Stomach (tissue), 9 donors: ENCODE data around the gene GPR4. TPM values are rescaled to one million over a fixed set of nuclear protein-coding genes. Genes with fewer than 3 reads are reported as not detected.

ENCODE experiments used
- DNase-seq, 2 donors: peaks; one replicate each; pipeline versions ENCODE4 v3.0.0 to v3.0.0-alpha.2; 2013 to 2019
- H3K27ac ChIP-seq, 5 donors: fragments of 200-600 bp in 4 of 5; sonication (generic) in 4 of 5; one replicate each; pipeline ENCODE4 v1.5.1; 2013 to 2019; ENCODE audit warnings: mild to moderate bottlenecking in 1 of 5, moderate library complexity in 1 of 5
- H3K27me3 ChIP-seq, 3 donors: fragments of 200-600 bp; sonication (generic); one replicate each; pipeline ENCODE4 v1.5.1; 2017 to 2019; ENCODE audit warnings: mixed run types in 1 of 3
- H3K36me3 ChIP-seq, 4 donors: fragments of 200-600 bp; sonication (generic); 1 replicate in 3 of 4; 2 replicates in 1 of 4; pipeline ENCODE4 v1.5.1; 2016 to 2019
- H3K4me1 ChIP-seq, 4 donors: fragments of 200-600 bp; sonication (generic); one replicate each; pipeline ENCODE4 v1.5.1; 2016 to 2019
- H3K4me3 ChIP-seq, 4 donors: fragments of 200-600 bp; sonication (generic) in 3 of 4; one replicate each; pipeline ENCODE4 v1.5.1; 2016 to 2019; ENCODE audit warnings: mild to moderate bottlenecking in 1 of 4
- H3K9me3 ChIP-seq, 4 donors: fragments of 200-600 bp; sonication (generic); one replicate each; pipeline ENCODE4 v1.5.1; 2016 to 2019
- CTCF ChIP-seq, 7 experiments: fragments of 450-650 bp in 4 of 7; fragments of 200-600 bp in 3 of 7; sonication (generic) in 3 of 7; IDR thresholded peaks; one replicate each; pipeline ENCODE4 v1.5.1; 2016 to 2019; ENCODE audit warnings: antibody characterized with exemption in 7 of 7, control low read depth in 2 of 7, mild to moderate bottlenecking in 1 of 7
- EP300 ChIP-seq: sonication (generic); formaldehyde crosslinking; IDR thresholded peaks from one replicate; pipeline ENCODE4 v1.6.1; 2017; ENCODE audit warnings: antibody characterized with exemption
- POLR2A ChIP-seq, 4 donors: fragments of 450-650 bp; IDR thresholded peaks; one replicate each; pipeline ENCODE4 v1.6.1; 2016; ENCODE audit warnings: antibody characterized with exemption in 4 of 4, control low read depth in 2 of 4, mild to moderate bottlenecking in 1 of 4, moderate library complexity in 1 of 4
- POLR2AphosphoS5 ChIP-seq, 3 donors: sonication (generic); formaldehyde crosslinking; IDR thresholded peaks; one replicate each; pipeline ENCODE4 v1.6.1; 2016; ENCODE audit warnings: antibody characterized with exemption in 3 of 3
- WGBS, 5 donors: extraction: QIAGEN DNeasy Blood & Tissue Kit in 3 of 5; methylation state at CpG; one replicate each; pipeline versions ENCODE4 v1.1.5 to v1.1.7; 2013 to 2018; 5-methylcytosine and 5-hydroxymethylcytosine counted together
- intact Hi-C: fragments of 100-400 bp; cut with DNase I; formaldehyde crosslinking; loops from one replicate; pipeline ENCODE4 v1.15.1; 2023; ENCODE audit warnings: low total_unique reads
- polyA plus RNA-seq, 3 donors: library from polyadenylated mRNA; stranded (reverse); fragments of 200-250 nt; gene quantifications; one replicate each; pipeline ENCODE4 v1.2.3, GENCODE V29; 2013
- total RNA-seq, 5 donors: library from RNA; depleted of rRNA; stranded (reverse); fragments of >200 nt; gene quantifications; one replicate each; pipeline versions ENCODE4 v1.1.0 to v1.2.3, GENCODE V29; 2014 to 2016
- donor health status: healthy with polysubstance abuse.
- donor health status: Bipolar disorder and iron deficiency.
- donor health status: healthy.

Gene GPR4
- total and polyA plus RNA-seq, 8 donors = 0.60 to 5.8 (median 2.3) TPM

- no peak for TF ChIP-seq POLR2A (IDR thresholded peaks at IDR 0.05)
- TF ChIP-seq CTCF (IDR thresholded peaks at IDR 0.05) = no peak
- TF ChIP-seq EP300 = no peak
- no peak for TF ChIP-seq POLR2AphosphoS5 (IDR thresholded peaks at IDR 0.05)
- Histone ChIP-seq H3K4me1 (peaks cover under 1 to 12% (median 4%) of the 10 kb centered on the region in 4 donors), H3K27me3 (peaks cover 0 to 48% (median 13%) of the 10 kb centered on the region in 3 donors), H3K27ac (no peak overlapping the region), H3K4me3 (no peak overlapping the region), H3K9me3 (no peaks in the 10 kb centered on the region), H3K36me3 (peaks cover 0 to 4% (median 0%) of the 10 kb centered on the region in 4 donors)
- WGBS, 5 donors = 50 to 60% (median 54%) methylated on average over 15 of the region's 15 CpGs
- intact Hi-C loops = no loop called here
- no peak for DNase-seq
These were observed 11.6 kb downstream of the GPR4 start for GRCh38 chr19:45590300-45591003.

- Histone ChIP-seq H3K36me3 (peaks cover 0 to 4% (median 0%) of the 10 kb centered on the region in 4 donors), H3K4me1 (peaks cover 4 to 16% (median 7%) of the 10 kb centered on the region in 4 donors), H3K27ac (no peak overlapping the region), H3K27me3 (peaks cover 0 to 42% (median 13%) of the 10 kb centered on the region in 3 donors), H3K9me3 (no peaks in the 10 kb centered on the region), H3K4me3 (no peak overlapping the region)
- TF ChIP-seq POLR2AphosphoS5 (IDR thresholded peaks at IDR 0.05) = no peak
- no peak for TF ChIP-seq CTCF (IDR thresholded peaks at IDR 0.05)
- no peak for TF ChIP-seq EP300
- no peak for DNase-seq
- intact Hi-C loops = no loop called here
- WGBS, 5 donors = 75 to 89% (median 75%) methylated on average over 4 of the region's 4 CpGs
These were observed 12.2 kb downstream of the GPR4 start for GRCh38 chr19:45589768-45590167.

GRCh38 chr19:45587873-45588272 lies 14.1 kb downstream of the GPR4 start:
- H3K27ac ChIP-seq = peak overlapping the region in 2 of 5 donors; percentile 10 to 20
- H3K4me3 ChIP-seq = no peak overlapping the region
- intact Hi-C loops = no loop called here
- peaks cover 0 to 4% (median 0%) of the 10 kb centered on the region in 4 donors for H3K36me3 ChIP-seq
- H3K9me3 ChIP-seq = no peaks in the 10 kb centered on the region
- DNase-seq = no peak
- TF ChIP-seq POLR2A (IDR thresholded peaks at IDR 0.05) (no peak), EP300 (no peak)
- H3K27me3 ChIP-seq = peaks cover 0 to 28% (median 13%) of the 10 kb centered on the region in 3 donors
- peaks cover 8 to 25% (median 17%) of the 10 kb centered on the region in 4 donors for H3K4me1 ChIP-seq
- WGBS, 5 donors = 66 to 80% (median 76%) methylated on average over 4 of the region's 4 CpGs

GRCh38 chr19:45585158-45585577 lies 16.8 kb downstream of the GPR4 start:
- no peaks in the 10 kb centered on the region for H3K36me3 ChIP-seq
- peak overlapping the region; percentile 82 to 99 (median 98) for H3K27ac ChIP-seq
- H3K27me3 ChIP-seq = peaks cover 0 to under 1% (median 0%) of the 10 kb centered on the region in 3 donors
- H3K9me3 ChIP-seq = no peaks in the 10 kb centered on the region
- DNase-seq = no peak
- intact Hi-C loops = no loop called here
- WGBS, 5 donors = 22 to 28% (median 23%) methylated on average over 7 of the region's 7 CpGs
- peaks cover 5 to 19% (median 16%) of the 10 kb centered on the region in 4 donors for H3K4me1 ChIP-seq
- TF ChIP-seq POLR2AphosphoS5 (IDR thresholded peaks at IDR 0.05) (no peak), EP300 (no peak), POLR2A (IDR thresholded peaks at IDR 0.05) (no peak), CTCF (IDR thresholded peaks at IDR 0.05) (no peak)
- H3K4me3 ChIP-seq = peak overlapping the region; percentile 52 to 76 (median 62)
